HFF-Myc (cell line): Measurements from ENCODE around the gene ST7.
"Not testable (repeated sequence)": the region's sequence is repeated elsewhere in the genome, so short reads cannot be mapped to it uniquely, and the experiment has no call there.

Experiments used
- DNase-seq: peaks from one replicate; pipeline ENCODE4 v3.0.0-alpha.2; 2011; ENCODE audit warnings: low read depth; ENCODE audit errors: extremely low read depth
- H3K4me3 ChIP-seq: replicated peaks from 2 replicates; pipeline ENCODE4 v1.5.1; 2011; ENCODE audit warnings: low read depth, mild to moderate bottlenecking, control low read depth, low read length
- TF ChIP-seq, protein P1 (sequence below): IDR thresholded peaks from 2 replicates; pipeline ENCODE4 v1.5.1; 2012; ENCODE audit warnings: mild to moderate bottlenecking, low read depth, low read length, control low read depth; ENCODE audit errors: missing control alignments

ST7 gene

DNA sequence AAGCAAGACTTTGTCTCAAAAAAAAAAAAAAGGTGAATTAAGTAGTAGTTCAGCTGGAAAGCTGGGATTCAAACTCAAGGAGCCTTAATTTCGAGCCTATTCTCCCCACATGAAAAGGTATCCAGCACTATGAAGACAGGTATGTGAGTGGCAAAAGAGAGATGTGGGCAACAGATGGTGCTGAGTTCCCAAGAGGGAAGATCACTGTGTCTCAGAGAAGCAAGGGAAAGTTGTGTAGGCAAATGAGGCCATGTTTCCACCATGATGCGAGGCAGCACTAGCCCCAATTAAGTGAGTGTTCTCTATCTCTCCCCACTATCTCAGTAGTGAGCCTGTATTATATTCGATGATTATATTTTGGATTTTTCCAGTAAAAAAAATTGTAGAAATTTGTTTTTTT, 19.8 kb upstream of the ST7 start:
- TF ChIP-seq, protein P1, sequence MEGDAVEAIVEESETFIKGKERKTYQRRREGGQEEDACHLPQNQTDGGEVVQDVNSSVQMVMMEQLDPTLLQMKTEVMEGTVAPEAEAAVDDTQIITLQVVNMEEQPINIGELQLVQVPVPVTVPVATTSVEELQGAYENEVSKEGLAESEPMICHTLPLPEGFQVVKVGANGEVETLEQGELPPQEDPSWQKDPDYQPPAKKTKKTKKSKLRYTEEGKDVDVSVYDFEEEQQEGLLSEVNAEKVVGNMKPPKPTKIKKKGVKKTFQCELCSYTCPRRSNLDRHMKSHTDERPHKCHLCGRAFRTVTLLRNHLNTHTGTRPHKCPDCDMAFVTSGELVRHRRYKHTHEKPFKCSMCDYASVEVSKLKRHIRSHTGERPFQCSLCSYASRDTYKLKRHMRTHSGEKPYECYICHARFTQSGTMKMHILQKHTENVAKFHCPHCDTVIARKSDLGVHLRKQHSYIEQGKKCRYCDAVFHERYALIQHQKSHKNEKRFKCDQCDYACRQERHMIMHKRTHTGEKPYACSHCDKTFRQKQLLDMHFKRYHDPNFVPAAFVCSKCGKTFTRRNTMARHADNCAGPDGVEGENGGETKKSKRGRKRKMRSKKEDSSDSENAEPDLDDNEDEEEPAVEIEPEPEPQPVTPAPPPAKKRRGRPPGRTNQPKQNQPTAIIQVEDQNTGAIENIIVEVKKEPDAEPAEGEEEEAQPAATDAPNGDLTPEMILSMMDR = no peak
- DNase-seq = no peak
- no peak overlapping the region for H3K4me3 ChIP-seq

DNA sequence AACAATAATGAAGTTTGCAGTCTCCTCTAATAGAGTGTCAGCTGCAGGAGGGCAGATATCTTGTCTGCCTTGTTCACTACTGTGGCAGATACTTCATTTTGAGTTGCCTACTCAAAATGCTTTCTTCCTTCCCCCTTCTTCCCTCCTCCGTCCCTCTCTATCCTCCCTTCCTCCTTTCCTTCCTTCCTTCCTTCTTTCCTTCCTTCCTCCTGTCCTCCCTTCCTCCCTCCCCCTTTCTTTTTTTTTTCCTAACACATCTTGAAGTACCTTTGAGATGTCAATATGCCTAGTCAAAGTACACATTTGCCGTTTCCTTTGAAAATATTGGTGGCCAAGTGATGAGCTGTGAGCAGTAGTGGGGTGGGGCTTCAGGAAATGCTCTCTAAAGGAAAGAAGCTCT, 18.7 kb upstream of the ST7 start:
- H3K4me3 ChIP-seq = no peak overlapping the region
- DNase-seq = no peak
- TF ChIP-seq, protein P1 = no peak

DNA sequence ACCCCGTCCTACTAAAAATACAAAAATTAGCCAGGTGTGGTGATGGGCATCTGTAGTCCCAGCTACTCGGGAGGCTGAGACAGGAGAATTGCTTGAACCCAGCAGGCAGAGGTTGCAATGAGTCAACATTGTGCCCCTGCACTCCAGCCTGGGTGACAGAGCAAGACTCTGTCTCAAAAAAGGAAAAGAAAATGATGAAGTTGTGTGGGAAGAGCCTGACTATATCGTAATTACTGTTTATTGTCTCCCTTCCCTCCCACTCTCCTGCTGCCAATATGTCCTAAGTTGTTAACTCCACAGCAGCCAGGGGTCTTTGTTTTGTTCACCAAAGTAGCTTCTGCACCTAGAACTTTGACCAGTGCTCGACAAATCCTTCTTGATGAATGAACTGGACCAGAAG, 16.5 kb upstream of the ST7 start:
- not testable (repeated sequence) for H3K4me3 ChIP-seq, DNase-seq

DNA sequence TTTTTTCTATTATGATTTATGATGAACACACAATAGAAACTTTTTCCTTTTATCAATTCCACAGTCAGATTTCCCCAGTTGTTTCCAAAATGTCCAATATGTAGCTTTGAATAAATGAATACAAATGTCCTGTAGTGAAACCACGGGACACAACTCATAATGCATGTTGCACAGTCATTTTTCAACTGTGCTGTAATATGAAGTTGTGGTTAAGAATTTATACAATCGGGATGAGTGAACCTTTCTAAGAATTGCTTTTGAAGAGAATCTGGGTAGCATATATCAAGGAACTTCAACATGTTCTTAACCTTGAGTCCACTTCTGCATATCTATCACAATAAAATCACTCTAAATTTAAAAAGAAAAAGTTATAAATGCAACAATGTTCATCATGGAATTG, 14.6 kb upstream of the ST7 start:
- no peak overlapping the region for H3K4me3 ChIP-seq
- TF ChIP-seq, protein P1 = no peak
- no peak for DNase-seq

DNA sequence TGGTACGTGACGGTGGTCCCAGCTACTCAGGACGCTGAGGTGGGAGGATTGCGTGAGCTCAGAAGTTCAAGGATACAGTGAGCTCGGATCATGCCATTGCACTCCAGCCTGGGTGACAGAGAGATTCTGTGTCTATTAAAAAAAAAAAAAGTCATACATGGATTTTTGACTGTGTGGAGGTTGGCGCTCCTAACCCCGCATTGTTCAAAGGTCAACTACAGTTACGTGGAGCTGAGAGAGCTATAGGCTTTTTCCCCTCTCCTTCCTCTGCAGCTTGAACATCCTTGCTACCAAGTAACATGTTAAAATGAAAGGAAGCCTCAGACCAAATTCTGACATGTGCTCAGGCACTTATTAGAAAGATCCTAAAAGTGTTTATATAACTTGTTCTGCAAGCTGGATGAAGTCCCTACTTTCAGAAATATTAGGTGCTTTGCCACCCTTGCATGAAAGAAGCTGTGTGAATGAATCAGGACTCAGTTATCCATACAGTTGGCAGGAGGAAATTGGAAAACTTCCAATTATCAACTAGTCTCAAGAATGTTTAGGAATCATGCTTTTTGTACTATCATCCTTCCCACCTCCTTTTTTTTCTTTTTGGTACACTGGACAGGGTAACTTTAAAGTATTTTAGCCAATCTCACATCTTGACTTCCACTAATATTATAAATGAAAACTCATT, 12.5 kb upstream of the ST7 start:
- H3K4me3 ChIP-seq = no peak overlapping the region
- DNase-seq = no peak
- TF ChIP-seq, protein P1 = no peak

DNA sequence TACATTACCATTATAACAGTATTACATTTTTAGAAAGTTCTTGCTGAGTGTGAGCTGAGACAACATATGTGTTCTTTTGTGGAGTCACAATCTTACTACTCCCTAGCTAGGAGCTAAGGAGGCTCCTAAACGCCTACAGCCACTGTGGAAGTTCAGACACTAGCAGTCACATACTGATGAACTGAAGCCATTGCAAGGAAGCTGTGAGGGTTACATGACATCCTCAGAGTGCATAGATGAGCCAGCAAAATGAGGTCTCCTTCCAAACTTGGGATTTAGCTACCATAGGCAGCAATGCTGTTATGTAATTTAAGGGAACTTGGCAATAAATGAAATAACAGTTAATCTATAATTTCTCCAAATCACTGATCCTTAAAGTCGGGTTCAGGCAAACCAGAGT, 10.8 kb upstream of the ST7 start:
- no peak overlapping the region for H3K4me3 ChIP-seq
- TF ChIP-seq, protein P1 = no peak
- DNase-seq = no peak

DNA sequence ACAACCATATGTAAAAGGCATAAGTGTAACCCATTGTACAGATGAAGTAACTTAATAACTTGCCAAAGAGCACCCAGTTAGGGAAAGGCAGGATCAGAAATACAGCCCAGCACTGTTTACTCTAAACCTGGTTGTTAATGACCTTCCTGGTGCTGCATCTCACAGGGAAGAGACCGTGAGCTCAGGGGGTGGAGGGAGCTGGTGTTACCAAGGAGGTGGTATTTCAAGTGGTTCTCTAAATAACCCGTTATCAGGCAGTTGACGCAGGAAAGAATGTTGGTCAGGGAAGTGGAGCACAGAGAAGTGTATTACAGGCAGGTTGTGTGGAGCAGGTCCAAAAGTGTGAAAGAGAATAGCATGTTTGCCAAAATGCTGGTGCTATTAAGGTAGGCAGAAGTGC, 4.4 kb upstream of the ST7 start:
- TF ChIP-seq, protein P1 = no peak
- H3K4me3 ChIP-seq = no peak overlapping the region
- DNase-seq = no peak
